PC-3 (cell line): ENCODE measurements around the gene CHURC1. TPM values are rescaled to one million over a fixed set of nuclear protein-coding genes. Genes with fewer than 3 reads are reported as not detected.

ENCODE experiments used
- ATAC-seq: fragments of 200-7000 bp; cut with Tn5 transposase; 2 replicates; pipeline ENCODE4 v1.9.1; 2020; ENCODE audit warnings: mild to moderate bottlenecking, moderate library complexity
- BruUV-seq: library from RNA; stranded (reverse); fragments of 400-500 nt; replicated peaks from 2 replicates; lab custom pipeline; 2021; lab: Mats Ljungman, UMichigan
- CTCF ChIA-PET: fragments of 300-600 bp; sonication (Branson Sonifier 250); formaldehyde crosslinking; loops from one replicate; lab custom pipeline; 2022; ENCODE audit warnings: antibody characterized with exemption; lab: Charles Lee
- POLR2A ChIA-PET: fragments of 300-600 bp; sonication (Branson Sonifier 250); formaldehyde crosslinking; loops from one replicate; lab custom pipeline; 2022; ENCODE audit warnings: antibody characterized with exemption; ENCODE audit not compliant: unreplicated experiment; lab: Charles Lee
- DNase-seq: peaks from one replicate; pipeline ENCODE4 v3.0.0-alpha.2; 2015
- H2AFZ ChIP-seq: fragments of 300-600 bp; sonication (generic); 2 replicates; pipeline ENCODE4 v1.6.0; 2016; ENCODE audit warnings: antibody characterized with exemption, low read length
- H3F3A ChIP-seq: fragments of 300-600 bp; sonication (generic); one replicate; pipeline ENCODE4 v1.6.0; 2017; ENCODE audit warnings: antibody characterized with exemption, low read length, control low read depth, mild to moderate bottlenecking; ENCODE audit not compliant: unreplicated experiment
- H3K27ac ChIP-seq: fragments of 300-600 bp; sonication (generic); 2 replicates; pipeline ENCODE4 v1.5.1; 2016; ENCODE audit warnings: mild to moderate bottlenecking, low read length
- H3K27me3 ChIP-seq: fragments of 300-600 bp; sonication (generic); 2 replicates; pipeline ENCODE4 v1.6.1; 2016; ENCODE audit warnings: low read length, mixed read lengths
- H3K36me3 ChIP-seq: fragments of 300-600 bp; sonication (generic); 2 replicates; pipeline ENCODE4 v1.6.1; 2016; ENCODE audit warnings: low read depth, mixed run types, low read length, mixed read lengths
- H3K4me1 ChIP-seq: fragments of 300-600 bp; sonication (generic); 2 replicates; pipeline ENCODE4 v1.5.1; 2016; ENCODE audit warnings: low read length; ENCODE audit not compliant: insufficient read depth
- H3K4me2 ChIP-seq: fragments of 300-600 bp; sonication (generic); 2 replicates; pipeline ENCODE4 v1.6.0; 2016; ENCODE audit warnings: low read length
- H3K4me3 ChIP-seq: fragments of 300-600 bp; sonication (generic); 2 replicates; pipeline ENCODE4 v1.5.1; 2016; ENCODE audit warnings: mild to moderate bottlenecking, low read length, mixed read lengths
- H3K79me2 ChIP-seq: fragments of 300-600 bp; sonication (generic); 2 replicates; pipeline ENCODE4 v1.6.1; 2017; ENCODE audit warnings: low read length, mixed read lengths
- H3K9ac ChIP-seq: fragments of 300-600 bp; sonication (generic); 2 replicates; pipeline ENCODE4 v1.6.0; 2016; ENCODE audit warnings: mild to moderate bottlenecking, low read length
- H3K9me2 ChIP-seq: fragments of 300-600 bp; sonication (generic); replicated peaks from 2 replicates; pipeline ENCODE4 v1.6.1; 2016; ENCODE audit warnings: mixed run types, low read length, mixed read lengths
- H3K9me3 ChIP-seq: fragments of 300-600 bp; sonication (generic); 2 replicates; pipeline ENCODE4 v1.6.1; 2016; ENCODE audit warnings: low read length, mixed read lengths
- H4K20me1 ChIP-seq: fragments of 300-600 bp; sonication (generic); 2 replicates; pipeline ENCODE4 v1.6.1; 2016; ENCODE audit warnings: low read length, mixed read lengths
- CTCF ChIP-seq: fragments of 300-600 bp; sonication (generic); conservative IDR thresholded peaks from 2 replicates; pipeline ENCODE4 v1.5.1; 2017; ENCODE audit warnings: antibody characterized with exemption, low read depth, mild to moderate bottlenecking, low read length
- EZH2 ChIP-seq: fragments of 300-600 bp; sonication (generic); IDR thresholded peaks from one replicate; pipeline ENCODE4 v1.6.1; 2017; ENCODE audit warnings: antibody characterized with exemption, mild to moderate bottlenecking, low read length; ENCODE audit not compliant: unreplicated experiment
- EZH2phosphoT487 ChIP-seq: fragments of 300-600 bp; sonication (generic); IDR thresholded peaks from 2 replicates; pipeline ENCODE4 v1.6.1; 2018; ENCODE audit warnings: mild to moderate bottlenecking, antibody characterized with exemption, low read length, borderline replicate concordance
- intact Hi-C: fragments of 100-400 bp; cut with micrococcal nuclease; formaldehyde crosslinking; loops from 2 replicates; pipeline ENCODE4 v1.9.0; 2023
- total RNA-seq: library from RNA; depleted of rRNA; stranded (reverse); fragments of >200 nt; gene quantifications from 2 replicates; pipeline ENCODE4 v1.2.3, GENCODE V29; 2014

CHURC1 gene
- total RNA-seq, 1 experiment from 2014 or later = 50.3 TPM

- peaks cover 11% of the 10 kb centered on the region; the same call in 1 of the 2 replicates for H3K36me3 ChIP-seq
- H3K9ac ChIP-seq = no peak overlapping the region
- H3K27ac ChIP-seq = no peak overlapping the region
- H3F3A ChIP-seq = no peaks in the 10 kb centered on the region
- CTCF ChIA-PET = no interaction called here
- intact Hi-C loops = loop anchor here (1.0 kb wide), 1 partner anchor 46 kb away; no protein-coding TSS in a partner anchor
- no peaks in the 10 kb centered on the region for H3K79me2 ChIP-seq
- DNase-seq (no peak), ATAC-seq (peak; percentile 16)
- H3K4me3 ChIP-seq = no peak overlapping the region
- no peaks in the 10 kb centered on the region for H4K20me1 ChIP-seq
- no peaks in the 10 kb centered on the region for H3K27me3 ChIP-seq
- no peak overlapping the region for H2AFZ ChIP-seq
- no peaks in the 10 kb centered on the region for H3K9me2 ChIP-seq
- no peak for TF ChIP-seq CTCF
- no peak for TF ChIP-seq EZH2phosphoT487
- TF ChIP-seq EZH2 = no peak
- H3K9me3 ChIP-seq = no peaks in the 10 kb centered on the region
- no TSS peak for BruUV-seq
- H3K4me2 ChIP-seq = no peak overlapping the region
- POLR2A ChIA-PET = interaction anchor here (0.7 kb wide), 1 partner anchor 12 kb away, joined by 3 read pairs; no protein-coding TSS in a partner anchor
- peaks cover under 1% of the 10 kb centered on the region; the same call in 1 of the 2 replicates for H3K4me1 ChIP-seq
These were observed 23.0 kb downstream of the CHURC1 start for GRCh38 chr14:64937171-64937820.

GRCh38 chr14:64937821-64938193 lies 23.6 kb downstream of the CHURC1 start:
- no peaks in the 10 kb centered on the region for H3K27me3 ChIP-seq
- ChIA-PET POLR2A (no interaction called here), CTCF (no interaction called here)
- H3K79me2 ChIP-seq = no peaks in the 10 kb centered on the region
- H3K27ac ChIP-seq = no peak overlapping the region
- BruUV-seq = no TSS peak
- peaks cover 5% of the 10 kb centered on the region; the same call in 1 of the 2 replicates for H3K4me1 ChIP-seq
- no peak overlapping the region for H3K9ac ChIP-seq
- H2AFZ ChIP-seq = no peak overlapping the region
- H3K9me3 ChIP-seq = no peaks in the 10 kb centered on the region
- H3K4me2 ChIP-seq = no peak overlapping the region
- H3K4me3 ChIP-seq = no peak overlapping the region
- H3F3A ChIP-seq = no peaks in the 10 kb centered on the region
- ATAC-seq (peak; percentile 74), DNase-seq (peak; percentile 52)
- no peaks in the 10 kb centered on the region for H4K20me1 ChIP-seq
- intact Hi-C loops = loop anchor here (1.0 kb wide), 1 partner anchor 45 kb away; no protein-coding TSS in a partner anchor
- H3K9me2 ChIP-seq = no peaks in the 10 kb centered on the region
- peaks cover 7% of the 10 kb centered on the region; the same call in 1 of the 2 replicates for H3K36me3 ChIP-seq
- TF ChIP-seq CTCF = peak; percentile 66
- no peak for TF ChIP-seq EZH2
